ENCODE data around the gene RFX2.
"Not testable (repeated sequence)": the region's sequence is repeated elsewhere in the genome, so short reads cannot be mapped to it uniquely, and the experiment has no call there.

RFX2 gene

DNA sequence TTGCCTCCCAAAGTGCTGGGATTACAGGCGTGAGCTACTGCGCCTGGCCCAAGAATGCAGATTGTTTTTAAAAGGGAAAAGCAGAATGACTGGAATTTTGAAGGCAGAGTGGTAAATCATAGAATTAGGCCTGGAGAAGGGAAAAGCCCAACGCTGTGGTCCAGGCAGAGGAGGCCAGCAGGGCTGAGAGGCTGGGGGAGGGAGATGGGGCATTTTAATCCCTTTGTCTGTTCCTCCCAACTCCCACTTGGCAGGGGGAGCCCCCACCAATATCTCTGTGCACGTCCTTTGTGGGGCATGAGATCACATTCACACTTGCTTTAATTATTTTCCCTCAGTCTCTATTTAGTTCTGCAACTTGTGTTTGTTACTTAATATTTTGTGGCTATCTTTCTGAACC lies 77.9 kb downstream of the RFX2 start:
- no peak for ATAC-seq
- TF ChIP-seq CSDC2 (CRISPR knock-in tag; IDR thresholded peaks at IDR 0.05) (no peak), ZNF70 (CRISPR knock-in tag; IDR thresholded peaks at IDR 0.05) (no peak), BACH2 (CRISPR knock-in tag; IDR thresholded peaks at IDR 0.05; ENCODE audit: borderline replicate concordance) (no peak), ZFP3 (CRISPR knock-in tag; IDR thresholded peaks at IDR 0.05) (no peak), OSR1 (CRISPR knock-in tag; IDR thresholded peaks at IDR 0.05) (no peak), ARNTL (CRISPR knock-in tag; IDR thresholded peaks at IDR 0.05; ENCODE audit: borderline replicate concordance, low read depth) (no peak)
- TF ChIP-seq, protein P1, sequence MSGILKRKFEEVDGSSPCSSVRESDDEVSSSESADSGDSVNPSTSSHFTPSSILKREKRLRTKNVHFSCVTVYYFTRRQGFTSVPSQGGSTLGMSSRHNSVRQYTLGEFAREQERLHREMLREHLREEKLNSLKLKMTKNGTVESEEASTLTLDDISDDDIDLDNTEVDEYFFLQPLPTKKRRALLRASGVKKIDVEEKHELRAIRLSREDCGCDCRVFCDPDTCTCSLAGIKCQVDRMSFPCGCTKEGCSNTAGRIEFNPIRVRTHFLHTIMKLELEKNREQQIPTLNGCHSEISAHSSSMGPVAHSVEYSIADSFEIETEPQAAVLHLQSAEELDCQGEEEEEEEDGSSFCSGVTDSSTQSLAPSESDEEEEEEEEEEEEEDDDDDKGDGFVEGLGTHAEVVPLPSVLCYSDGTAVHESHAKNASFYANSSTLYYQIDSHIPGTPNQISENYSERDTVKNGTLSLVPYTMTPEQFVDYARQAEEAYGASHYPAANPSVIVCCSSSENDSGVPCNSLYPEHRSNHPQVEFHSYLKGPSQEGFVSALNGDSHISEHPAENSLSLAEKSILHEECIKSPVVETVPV (CRISPR knock-in tag; IDR thresholded peaks at IDR 0.05) = no peak
- TF ChIP-seq, protein P2, sequence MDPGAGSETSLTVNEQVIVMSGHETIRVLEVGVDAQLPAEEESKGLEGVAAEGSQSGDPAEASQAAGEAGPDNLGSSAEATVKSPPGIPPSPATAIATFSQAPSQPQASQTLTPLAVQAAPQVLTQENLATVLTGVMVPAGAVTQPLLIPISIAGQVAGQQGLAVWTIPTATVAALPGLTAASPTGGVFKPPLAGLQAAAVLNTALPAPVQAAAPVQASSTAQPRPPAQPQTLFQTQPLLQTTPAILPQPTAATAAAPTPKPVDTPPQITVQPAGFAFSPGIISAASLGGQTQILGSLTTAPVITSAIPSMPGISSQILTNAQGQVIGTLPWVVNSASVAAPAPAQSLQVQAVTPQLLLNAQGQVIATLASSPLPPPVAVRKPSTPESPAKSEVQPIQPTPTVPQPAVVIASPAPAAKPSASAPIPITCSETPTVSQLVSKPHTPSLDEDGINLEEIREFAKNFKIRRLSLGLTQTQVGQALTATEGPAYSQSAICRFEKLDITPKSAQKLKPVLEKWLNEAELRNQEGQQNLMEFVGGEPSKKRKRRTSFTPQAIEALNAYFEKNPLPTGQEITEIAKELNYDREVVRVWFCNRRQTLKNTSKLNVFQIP (CRISPR knock-in tag; IDR thresholded peaks at IDR 0.05; ENCODE audit: borderline replicate concordance, low read depth) = no peak

DNA sequence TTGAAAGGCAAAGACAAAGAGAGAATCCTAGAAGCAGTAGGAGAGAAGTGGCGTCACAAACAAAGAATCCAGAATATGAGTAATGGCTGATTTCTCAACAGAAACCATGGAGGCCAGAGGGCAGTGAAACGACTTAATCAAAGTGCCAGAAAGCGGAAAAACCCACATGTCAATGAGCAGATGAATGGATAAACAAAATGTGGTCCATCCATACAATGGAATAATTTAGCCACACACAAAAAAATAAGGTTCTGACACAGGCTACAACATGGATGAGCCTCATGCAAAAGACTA lies 80.1 kb downstream of the RFX2 start:
- no peak for TF ChIP-seq OSR1 (CRISPR knock-in tag; IDR thresholded peaks at IDR 0.05)
- TF ChIP-seq, protein P3, sequence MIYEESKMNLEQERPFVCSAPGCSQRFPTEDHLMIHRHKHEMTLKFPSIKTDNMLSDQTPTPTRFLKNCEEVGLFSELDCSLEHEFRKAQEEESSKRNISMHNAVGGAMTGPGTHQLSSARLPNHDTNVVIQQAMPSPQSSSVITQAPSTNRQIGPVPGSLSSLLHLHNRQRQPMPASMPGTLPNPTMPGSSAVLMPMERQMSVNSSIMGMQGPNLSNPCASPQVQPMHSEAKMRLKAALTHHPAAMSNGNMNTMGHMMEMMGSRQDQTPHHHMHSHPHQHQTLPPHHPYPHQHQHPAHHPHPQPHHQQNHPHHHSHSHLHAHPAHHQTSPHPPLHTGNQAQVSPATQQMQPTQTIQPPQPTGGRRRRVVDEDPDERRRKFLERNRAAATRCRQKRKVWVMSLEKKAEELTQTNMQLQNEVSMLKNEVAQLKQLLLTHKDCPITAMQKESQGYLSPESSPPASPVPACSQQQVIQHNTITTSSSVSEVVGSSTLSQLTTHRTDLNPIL (CRISPR knock-in tag; IDR thresholded peaks at IDR 0.05; ENCODE audit: low read depth) = no peak
- no peak for TF ChIP-seq PPARA (CRISPR knock-in tag; IDR thresholded peaks at IDR 0.05; ENCODE audit: borderline replicate concordance)
- no peak for TF ChIP-seq ESRRG (CRISPR knock-in tag; IDR thresholded peaks at IDR 0.05)
- TF ChIP-seq, protein P1 (CRISPR knock-in tag; IDR thresholded peaks at IDR 0.05) = no peak
- TF ChIP-seq ZNF8 (CRISPR knock-in tag; IDR thresholded peaks at IDR 0.05) = no peak
- TF ChIP-seq SNAI2 (CRISPR knock-in tag; IDR thresholded peaks at IDR 0.05) = no peak
- TF ChIP-seq ZNF565 (CRISPR knock-in tag; conservative IDR thresholded peaks at IDR 0.05; ENCODE audit: low read depth) = no peak
- no peak for TF ChIP-seq CSDC2 (CRISPR knock-in tag; IDR thresholded peaks at IDR 0.05)
- TF ChIP-seq RARB (CRISPR knock-in tag; IDR thresholded peaks at IDR 0.05) = no peak
- TF ChIP-seq GLIS3 (CRISPR knock-in tag; IDR thresholded peaks at IDR 0.05) = no peak
- no peak for TF ChIP-seq BACH2 (CRISPR knock-in tag; IDR thresholded peaks at IDR 0.05; ENCODE audit: borderline replicate concordance)
- TF ChIP-seq, protein P4, sequence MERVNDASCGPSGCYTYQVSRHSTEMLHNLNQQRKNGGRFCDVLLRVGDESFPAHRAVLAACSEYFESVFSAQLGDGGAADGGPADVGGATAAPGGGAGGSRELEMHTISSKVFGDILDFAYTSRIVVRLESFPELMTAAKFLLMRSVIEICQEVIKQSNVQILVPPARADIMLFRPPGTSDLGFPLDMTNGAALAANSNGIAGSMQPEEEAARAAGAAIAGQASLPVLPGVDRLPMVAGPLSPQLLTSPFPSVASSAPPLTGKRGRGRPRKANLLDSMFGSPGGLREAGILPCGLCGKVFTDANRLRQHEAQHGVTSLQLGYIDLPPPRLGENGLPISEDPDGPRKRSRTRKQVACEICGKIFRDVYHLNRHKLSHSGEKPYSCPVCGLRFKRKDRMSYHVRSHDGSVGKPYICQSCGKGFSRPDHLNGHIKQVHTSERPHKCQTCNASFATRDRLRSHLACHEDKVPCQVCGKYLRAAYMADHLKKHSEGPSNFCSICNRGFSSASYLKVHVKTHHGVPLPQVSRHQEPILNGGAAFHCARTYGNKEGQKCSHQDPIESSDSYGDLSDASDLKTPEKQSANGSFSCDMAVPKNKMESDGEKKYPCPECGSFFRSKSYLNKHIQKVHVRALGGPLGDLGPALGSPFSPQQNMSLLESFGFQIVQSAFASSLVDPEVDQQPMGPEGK (CRISPR knock-in tag; IDR thresholded peaks at IDR 0.05; ENCODE audit: borderline replicate concordance) = no peak
- TF ChIP-seq ZC3H10 (CRISPR knock-in tag; IDR thresholded peaks at IDR 0.05) = no peak
- no peak for TF ChIP-seq ZFP3 (CRISPR knock-in tag; IDR thresholded peaks at IDR 0.05)
- no peak for ATAC-seq

DNA sequence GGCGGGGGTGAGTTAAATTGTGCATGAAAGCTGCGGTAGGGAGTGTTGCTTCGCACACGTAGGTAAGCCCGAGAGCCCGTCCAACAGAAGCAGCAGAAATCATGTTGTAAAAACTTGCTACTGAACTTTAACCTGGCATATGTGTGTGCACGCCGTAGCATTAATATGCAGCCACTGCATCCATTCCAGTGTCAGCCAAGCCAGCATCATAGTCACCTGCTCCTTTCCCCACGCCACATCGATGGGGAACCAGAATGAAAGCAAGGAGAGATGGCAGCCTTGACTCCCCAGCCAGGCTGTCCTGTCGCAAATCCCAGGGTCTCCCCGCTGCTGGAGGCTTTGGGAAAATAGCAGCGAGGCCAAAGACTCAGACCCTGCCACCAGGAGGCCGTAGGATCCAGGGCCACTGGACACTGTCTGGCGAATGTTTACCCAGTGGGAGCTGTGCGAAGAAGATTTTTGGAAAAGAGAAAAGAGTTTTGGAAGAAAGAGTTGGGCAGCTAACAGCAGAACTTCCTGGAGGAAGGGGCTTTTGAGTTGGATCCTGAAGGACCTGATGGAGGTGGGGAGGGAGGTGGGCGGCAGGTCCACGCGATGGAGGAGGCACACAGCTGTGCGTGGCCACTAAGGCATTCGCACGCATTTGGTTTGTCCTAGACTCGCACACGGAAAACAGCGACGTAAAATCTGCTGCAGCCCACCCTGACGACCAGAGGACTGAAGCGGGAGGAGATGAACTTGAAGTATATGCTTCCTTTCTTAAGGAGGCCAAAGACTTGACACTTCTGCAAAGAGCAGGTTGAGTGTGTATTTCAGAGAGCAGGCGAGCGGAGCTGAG lies 83.7 kb downstream of the RFX2 start:
- TF ChIP-seq, protein P2 (CRISPR knock-in tag; IDR thresholded peaks at IDR 0.05; ENCODE audit: borderline replicate concordance, low read depth) = no peak
- no peak for TF ChIP-seq ZC3H10 (CRISPR knock-in tag; IDR thresholded peaks at IDR 0.05)
- no peak for TF ChIP-seq ZFP3 (CRISPR knock-in tag; IDR thresholded peaks at IDR 0.05)
- no peak for TF ChIP-seq SNAI2 (CRISPR knock-in tag; IDR thresholded peaks at IDR 0.05)
- no peak for TF ChIP-seq PPARA (CRISPR knock-in tag; IDR thresholded peaks at IDR 0.05; ENCODE audit: borderline replicate concordance)
- TF ChIP-seq ARNTL (CRISPR knock-in tag; IDR thresholded peaks at IDR 0.05; ENCODE audit: borderline replicate concordance, low read depth) = no peak
- no peak for TF ChIP-seq ZFP30 (CRISPR knock-in tag; IDR thresholded peaks at IDR 0.05)
- TF ChIP-seq, protein P4 (CRISPR knock-in tag; IDR thresholded peaks at IDR 0.05; ENCODE audit: borderline replicate concordance) = no peak
- no peak for TF ChIP-seq OSR1 (CRISPR knock-in tag; IDR thresholded peaks at IDR 0.05)
- TF ChIP-seq ZNF565 (CRISPR knock-in tag; conservative IDR thresholded peaks at IDR 0.05; ENCODE audit: low read depth) = no peak
- TF ChIP-seq, protein P1 (CRISPR knock-in tag; IDR thresholded peaks at IDR 0.05) = no peak
- TF ChIP-seq GLIS3 (CRISPR knock-in tag; IDR thresholded peaks at IDR 0.05) = no peak
- no peak for TF ChIP-seq BACH2 (CRISPR knock-in tag; IDR thresholded peaks at IDR 0.05; ENCODE audit: borderline replicate concordance)
- ATAC-seq = no peak

DNA sequence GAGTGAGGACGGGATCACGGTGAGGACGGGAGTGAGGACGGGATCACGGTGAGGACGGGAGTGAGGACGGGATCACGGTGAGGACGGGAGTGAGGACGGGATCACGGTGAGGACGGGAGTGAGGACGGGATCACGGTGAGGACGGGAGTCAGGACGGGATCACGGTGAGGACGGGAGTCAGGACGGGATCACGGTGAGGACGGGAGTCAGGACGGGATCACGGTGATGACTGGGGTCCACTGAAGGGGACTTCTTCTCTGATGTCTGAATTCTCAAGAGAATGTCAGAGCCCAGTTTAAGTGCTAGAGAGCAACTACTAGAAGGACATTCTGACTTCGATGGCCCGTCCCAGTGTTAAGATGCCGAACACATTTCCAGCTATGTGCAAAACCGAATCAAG lies 85.5 kb downstream of the RFX2 start:
- ATAC-seq = not testable (repeated sequence)
